Upper lobe of left lung (tissue), 6 donors: ENCODE measurements around the gene DCLK1. TPM values are rescaled to one million over a fixed set of nuclear protein-coding genes. Genes with fewer than 3 reads are reported as not detected.

Source experiments
- ATAC-seq, 2 donors: fragments of 200-7000 bp; cut with Tn5 transposase; one replicate each; pipeline ENCODE4 v1.9.1; 2022; ENCODE audit warnings: mild to moderate bottlenecking in 2 of 2, moderate library complexity in 2 of 2; ENCODE audit not compliant: low FRiP score in 2 of 2
- DNase-seq, 2 donors: peaks; one replicate each; pipeline ENCODE4 v3.0.0-alpha.2; 2019 to 2020
- H3K27ac ChIP-seq, 4 donors: fragments of 200-600 bp; sonication (generic); one replicate each; pipeline ENCODE4 v1.5.1; 2016 to 2019
- H3K27me3 ChIP-seq, 4 donors: fragments of 200-600 bp; sonication (generic); one replicate each; pipeline ENCODE4 v1.5.1; 2017 to 2019
- H3K36me3 ChIP-seq, 4 donors: fragments of 200-600 bp; sonication (generic); one replicate each; pipeline ENCODE4 v1.5.1; 2016 to 2019
- H3K4me1 ChIP-seq, 4 donors: fragments of 200-600 bp; sonication (generic); one replicate each; pipeline ENCODE4 v1.5.1; 2018 to 2019
- H3K4me3 ChIP-seq, 4 donors: fragments of 200-600 bp; sonication (generic); one replicate each; pipeline ENCODE4 v1.5.1; 2017 to 2019; ENCODE audit warnings: mild to moderate bottlenecking in 2 of 4, moderate library complexity in 1 of 4
- H3K9me3 ChIP-seq, 4 donors: fragments of 200-600 bp; sonication (generic); one replicate each; pipeline ENCODE4 v1.5.1; 2018 to 2019
- EP300 ChIP-seq, 4 donors: sonication (generic); formaldehyde crosslinking; IDR thresholded peaks; one replicate each; pipeline ENCODE4 v1.5.1; 2017; ENCODE audit warnings: antibody characterized with exemption in 4 of 4, control low read depth in 2 of 4
- POLR2A ChIP-seq, 4 donors: fragments of 450-650 bp; IDR thresholded peaks; one replicate each; pipeline ENCODE4 v1.5.1; 2016 to 2017; ENCODE audit warnings: antibody characterized with exemption in 4 of 4, mild to moderate bottlenecking in 2 of 4
- POLR2AphosphoS5 ChIP-seq, 2 donors: sonication (generic); formaldehyde crosslinking; IDR thresholded peaks; one replicate each; pipeline ENCODE4 v1.5.1; 2017; ENCODE audit warnings: antibody characterized with exemption in 2 of 2
- WGBS, 2 donors: methylation state at CpG; one replicate each; pipeline ENCODE4 v1.1.5; 2017 to 2018; 5-methylcytosine and 5-hydroxymethylcytosine counted together
- total RNA-seq, 6 donors: library from RNA; depleted of rRNA in 4 of 6; stranded (reverse); fragments of >200 nt in 4 of 6; gene quantifications; one replicate each; pipeline versions ENCODE4 v1.1.0 to v1.2.1, GENCODE V29; 2016 to 2021
- TF ChIP-seq, protein P1 (sequence below), 6 experiments: fragments of 450-650 bp in 4 of 6; fragments of 200-600 bp in 2 of 6; sonication (generic) in 2 of 6; IDR thresholded peaks; one replicate each; pipeline ENCODE4 v1.5.1; 2016 to 2019; ENCODE audit warnings: antibody characterized with exemption in 6 of 6
- donor health status: DM: no; HTN: no; CAD: no; lungs with moderate emphysema.
- donor health status: DM: no; HTN: yes; CAD: no; lungs with severe emphysema.

DCLK1 gene
- total RNA-seq, 6 donors from 2014 or later, result 2.1 to 14.7 (median 3.9) TPM

DNA sequence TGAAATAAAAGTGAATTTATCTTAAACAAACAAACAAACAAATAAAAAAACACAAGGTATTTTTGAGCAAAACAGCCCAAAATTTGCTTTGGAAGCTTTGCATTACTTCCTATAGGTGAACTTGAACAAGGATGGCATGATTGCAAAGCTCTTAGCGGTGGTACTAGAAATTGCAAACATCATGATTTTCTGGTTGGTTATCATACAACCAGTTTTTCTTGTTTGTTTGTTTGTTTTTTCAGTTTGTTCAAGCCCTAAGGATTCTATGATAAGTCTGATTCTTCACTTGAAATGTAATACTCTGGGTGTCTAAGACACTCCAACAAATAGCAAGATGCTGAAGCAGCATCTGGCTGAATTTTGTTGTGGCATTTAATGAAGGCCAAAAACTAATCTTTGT is 15.9 kb downstream of the DCLK1 start:
- ATAC-seq (no peak), DNase-seq (no peak)
- Histone ChIP-seq H3K4me3 (no peak overlapping the region), H3K4me1 (no peaks in the 10 kb centered on the region), H3K9me3 (no peaks in the 10 kb centered on the region), H3K36me3 (no peaks in the 10 kb centered on the region), H3K27me3 (no peaks in the 10 kb centered on the region), H3K27ac (no peak overlapping the region)
- 86% methylated on average over 1 of the region's 1 CpG for WGBS, 2 donors
- TF ChIP-seq EP300 (IDR thresholded peaks at IDR 0.05), result no peak
- TF ChIP-seq POLR2A (IDR thresholded peaks at IDR 0.05), result no peak
- TF ChIP-seq POLR2AphosphoS5 (IDR thresholded peaks at IDR 0.05), result no peak

DNA sequence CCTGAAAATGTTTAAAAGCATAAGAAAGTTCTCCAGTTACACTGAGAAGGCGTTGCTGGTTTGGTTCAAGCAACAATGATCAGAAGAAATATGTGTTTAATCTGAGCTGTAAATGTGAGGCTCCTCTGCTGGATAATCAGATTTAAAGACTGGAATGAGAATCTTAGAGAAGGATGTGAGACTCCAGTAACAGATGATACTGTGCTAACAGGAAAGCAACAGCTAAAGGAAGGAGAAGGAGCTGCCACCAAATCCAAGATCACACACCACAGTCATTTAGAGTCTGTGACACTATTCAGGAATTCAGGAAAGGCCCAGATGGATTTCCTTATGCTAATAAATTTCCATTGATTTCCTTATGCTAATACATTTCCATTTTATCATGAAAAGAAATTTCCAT is 16.9 kb downstream of the DCLK1 start:
- TF ChIP-seq, protein P1, sequence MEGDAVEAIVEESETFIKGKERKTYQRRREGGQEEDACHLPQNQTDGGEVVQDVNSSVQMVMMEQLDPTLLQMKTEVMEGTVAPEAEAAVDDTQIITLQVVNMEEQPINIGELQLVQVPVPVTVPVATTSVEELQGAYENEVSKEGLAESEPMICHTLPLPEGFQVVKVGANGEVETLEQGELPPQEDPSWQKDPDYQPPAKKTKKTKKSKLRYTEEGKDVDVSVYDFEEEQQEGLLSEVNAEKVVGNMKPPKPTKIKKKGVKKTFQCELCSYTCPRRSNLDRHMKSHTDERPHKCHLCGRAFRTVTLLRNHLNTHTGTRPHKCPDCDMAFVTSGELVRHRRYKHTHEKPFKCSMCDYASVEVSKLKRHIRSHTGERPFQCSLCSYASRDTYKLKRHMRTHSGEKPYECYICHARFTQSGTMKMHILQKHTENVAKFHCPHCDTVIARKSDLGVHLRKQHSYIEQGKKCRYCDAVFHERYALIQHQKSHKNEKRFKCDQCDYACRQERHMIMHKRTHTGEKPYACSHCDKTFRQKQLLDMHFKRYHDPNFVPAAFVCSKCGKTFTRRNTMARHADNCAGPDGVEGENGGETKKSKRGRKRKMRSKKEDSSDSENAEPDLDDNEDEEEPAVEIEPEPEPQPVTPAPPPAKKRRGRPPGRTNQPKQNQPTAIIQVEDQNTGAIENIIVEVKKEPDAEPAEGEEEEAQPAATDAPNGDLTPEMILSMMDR (IDR thresholded peaks at IDR 0.05), result no peak
- TF ChIP-seq POLR2A (IDR thresholded peaks at IDR 0.05) (no peak), EP300 (IDR thresholded peaks at IDR 0.05) (no peak), POLR2AphosphoS5 (IDR thresholded peaks at IDR 0.05) (no peak)
- WGBS, 2 donors, result 70 to 73% methylated on average over 1 of the region's 1 CpG
- Histone ChIP-seq H3K27ac (no peak overlapping the region), H3K27me3 (no peaks in the 10 kb centered on the region), H3K4me3 (no peak overlapping the region), H3K4me1 (no peaks in the 10 kb centered on the region), H3K36me3 (no peaks in the 10 kb centered on the region), H3K9me3 (no peaks in the 10 kb centered on the region)
- DNase-seq (no peak), ATAC-seq (no peak)

DNA sequence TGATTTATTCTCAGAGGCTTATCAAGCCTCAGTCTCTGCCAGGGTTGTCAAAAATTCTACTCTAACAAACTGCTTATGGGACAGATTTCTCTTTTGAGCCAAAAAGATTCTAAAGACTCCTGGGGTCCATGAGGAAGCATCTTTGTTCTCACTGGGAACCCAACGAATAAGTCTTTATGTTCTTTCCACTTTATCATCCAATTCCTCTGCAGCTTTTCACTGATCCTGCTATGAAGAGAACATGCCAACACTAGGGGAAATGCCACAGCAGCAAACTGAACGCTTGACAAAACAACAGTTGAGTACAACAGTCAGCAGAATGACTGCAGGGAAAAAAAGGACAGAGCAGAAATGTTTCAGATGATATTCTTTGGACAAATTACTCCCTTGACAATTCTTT is 22.2 kb downstream of the DCLK1 start:
- Histone ChIP-seq H3K36me3 (no peaks in the 10 kb centered on the region), H3K4me1 (no peaks in the 10 kb centered on the region)
- 79 to 82% methylated on average over 2 of the region's 2 CpGs for WGBS, 2 donors

DNA sequence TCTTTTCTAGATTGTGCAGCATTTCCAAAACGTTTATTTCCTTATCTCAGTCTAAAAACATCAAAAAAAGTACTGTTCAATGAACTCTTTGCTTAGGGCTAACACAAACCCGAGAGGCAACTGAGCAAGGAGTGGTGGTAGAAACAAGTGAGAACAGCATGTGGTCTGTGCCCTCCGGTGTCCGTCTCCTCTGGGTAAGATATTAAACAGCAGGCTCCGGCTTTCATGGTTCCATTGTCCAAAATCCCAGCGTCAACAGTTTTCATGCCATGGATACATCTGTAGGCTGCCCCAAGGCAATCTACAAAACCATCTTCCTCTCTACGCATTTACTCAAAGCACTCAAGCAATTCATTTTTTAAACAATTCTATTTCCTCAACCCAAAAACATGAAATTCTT is 22.8 kb downstream of the DCLK1 start:
- TF ChIP-seq POLR2A (IDR thresholded peaks at IDR 0.05) (no peak), EP300 (IDR thresholded peaks at IDR 0.05) (no peak), POLR2AphosphoS5 (IDR thresholded peaks at IDR 0.05) (no peak)
- TF ChIP-seq, protein P1 (IDR thresholded peaks at IDR 0.05), result no peak
- no peak overlapping the region for H3K27ac ChIP-seq
- H3K4me1 ChIP-seq, result no peaks in the 10 kb centered on the region
- WGBS, 2 donors, result 79 to 83% methylated on average over 7 of the region's 7 CpGs
- no peak overlapping the region for H3K4me3 ChIP-seq
- no peak for DNase-seq
- no peaks in the 10 kb centered on the region for H3K27me3 ChIP-seq
- no peak for ATAC-seq
- H3K9me3 ChIP-seq, result no peaks in the 10 kb centered on the region
- H3K36me3 ChIP-seq, result no peaks in the 10 kb centered on the region

More for the DNA sequence above, 22.2 kb downstream of the DCLK1 start:
- H3K9me3 ChIP-seq, result no peaks in the 10 kb centered on the region
- TF ChIP-seq, protein P1 (IDR thresholded peaks at IDR 0.05), result no peak
- no peak for TF ChIP-seq POLR2A (IDR thresholded peaks at IDR 0.05)
- DNase-seq, result no peak
- H3K4me3 ChIP-seq, result no peak overlapping the region
- no peaks in the 10 kb centered on the region for H3K27me3 ChIP-seq
- H3K27ac ChIP-seq, result no peak overlapping the region
- no peak for ATAC-seq

DNA sequence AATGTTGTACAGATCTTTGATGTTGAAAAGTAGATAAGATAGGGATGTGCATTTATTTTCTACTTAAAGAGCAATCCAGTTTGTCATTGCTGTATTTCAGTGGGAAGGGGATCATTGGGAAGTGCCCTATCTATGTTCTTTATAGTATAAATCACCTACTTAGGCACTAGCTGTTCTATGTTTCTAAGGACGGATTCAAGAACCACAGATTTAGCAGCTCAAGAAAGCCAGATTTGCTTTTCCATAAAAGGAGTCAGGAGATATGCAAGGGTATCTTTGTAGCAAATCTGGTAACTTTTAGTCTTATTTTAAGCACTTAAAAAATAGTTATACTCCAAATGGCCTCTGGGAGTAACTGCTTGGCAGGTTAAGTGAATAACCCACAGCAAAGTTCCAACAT is 23.7 kb downstream of the DCLK1 start:
- H3K27me3 ChIP-seq, result no peaks in the 10 kb centered on the region
- no peaks in the 10 kb centered on the region for H3K4me1 ChIP-seq
- WGBS, 2 donors, result 91 to 93% methylated on average over 1 of the region's 1 CpG
- no peaks in the 10 kb centered on the region for H3K36me3 ChIP-seq
- no peak overlapping the region for H3K4me3 ChIP-seq
- TF ChIP-seq, protein P1 (IDR thresholded peaks at IDR 0.05), result no peak
- TF ChIP-seq POLR2AphosphoS5 (IDR thresholded peaks at IDR 0.05) (no peak), EP300 (IDR thresholded peaks at IDR 0.05) (no peak), POLR2A (IDR thresholded peaks at IDR 0.05) (no peak)
- ATAC-seq (no peak), DNase-seq (no peak)
- H3K27ac ChIP-seq, result no peak overlapping the region
- no peaks in the 10 kb centered on the region for H3K9me3 ChIP-seq
